Transverse colon (tissue), 4 donors: Measurements from ENCODE around the gene AK4. TPM values are rescaled to one million over a fixed set of nuclear protein-coding genes. Genes with fewer than 3 reads are reported as not detected.

ENCODE experiments used
- DNase-seq: peaks from one replicate; pipeline ENCODE4 v3.0.0-alpha.2; 2019
- H3K27ac ChIP-seq, 4 donors: fragments of 200-600 bp; sonication (generic); 2 replicates each; pipeline ENCODE4 v1.5.1; 2016 to 2018; ENCODE audit warnings: inconsistent platforms in 4 of 4
- H3K27me3 ChIP-seq: fragments of 200-600 bp; sonication (generic); 2 replicates; pipeline ENCODE4 v1.5.1; 2017; ENCODE audit warnings: inconsistent platforms
- H3K36me3 ChIP-seq, 4 donors: fragments of 200-600 bp; sonication (generic); 2 replicates each; pipeline ENCODE4 v1.5.1; 2017 to 2019; ENCODE audit warnings: inconsistent platforms in 4 of 4
- H3K4me1 ChIP-seq, 4 donors: fragments of 200-600 bp; sonication (generic); 2 replicates each; pipeline ENCODE4 v1.5.1; 2017 to 2020; ENCODE audit warnings: inconsistent platforms in 4 of 4
- H3K4me3 ChIP-seq, 4 donors: fragments of 200-600 bp; sonication (generic); 1 replicate in 1 of 4; 2 replicates in 3 of 4; pipeline versions ENCODE4 v1.5.1 to v1.6.1; 2017 to 2019; ENCODE audit warnings: inconsistent platforms in 4 of 4
- H3K9me3 ChIP-seq, 2 donors: fragments of 200-600 bp; sonication (generic); 2 replicates each; pipeline ENCODE4 v1.5.1; 2017 to 2019; ENCODE audit warnings: inconsistent platforms in 2 of 2
- CTCF ChIP-seq, 5 experiments: fragments of 200-600 bp in 3 of 5; fragments of 450-650 bp in 2 of 5; sonication (generic) in 3 of 5; IDR thresholded peaks; 1 replicate in 2 of 5; 2 replicates in 3 of 5; pipeline ENCODE4 v1.5.1; 2016 to 2017; ENCODE audit warnings: antibody characterized with exemption in 5 of 5, inconsistent platforms in 3 of 5, mild to moderate bottlenecking in 2 of 5, moderate library complexity in 1 of 5
- EP300 ChIP-seq: sonication (generic); formaldehyde crosslinking; IDR thresholded peaks from one replicate; pipeline ENCODE4 v1.6.1; 2017; ENCODE audit warnings: antibody characterized with exemption, low read depth
- POLR2A ChIP-seq: fragments of 450-650 bp; IDR thresholded peaks from one replicate; pipeline ENCODE4 v1.6.1; 2016; ENCODE audit warnings: antibody characterized with exemption, mild to moderate bottlenecking, moderate library complexity
- POLR2AphosphoS5 ChIP-seq, 3 donors: sonication (generic); formaldehyde crosslinking; IDR thresholded peaks; one replicate each; pipeline ENCODE4 v1.6.1; 2016; ENCODE audit warnings: antibody characterized with exemption in 3 of 3
- WGBS, 2 donors: methylation state at CpG; one replicate each; pipeline ENCODE4 v1.1.5; 2018; ENCODE audit warnings: low coverage in 1 of 2; 5-methylcytosine and 5-hydroxymethylcytosine counted together
- in situ Hi-C, 4 donors: fragments of 200-750 bp; cut with MboI; loops; one replicate each; pipeline versions ENCODE4 v1.15.0 to v1.15.1; 2017; ENCODE audit warnings: low sequenced_read_pairs in 3 of 4, low pct_ligation_motif_present in 1 of 4, low pct_unique_long_range_greater_than_20kb in 1 of 4
- intact Hi-C: fragments of 100-400 bp; cut with DNase I; formaldehyde crosslinking; loops from one replicate; pipeline ENCODE4 v1.15.1; 2023; ENCODE audit warnings: low total_unique reads
- total RNA-seq, 4 donors: library from RNA; depleted of rRNA; stranded (reverse); fragments of >200 nt; gene quantifications; one replicate each; pipeline ENCODE4 v1.1.0, GENCODE V29; 2016

Gene AK4
- total RNA-seq, 4 donors from 2014 or later, result 12.0 to 42.8 (median 36.1) TPM

- in situ Hi-C loops, result no loop called here
Measured at GRCh38 chr1:65197636-65198035, 49.6 kb downstream of the AK4 start.

GRCh38 chr1:65198096-65198495 lies 50.1 kb downstream of the AK4 start:
- TF ChIP-seq CTCF (IDR thresholded peaks at IDR 0.05), result no peak
- TF ChIP-seq EP300, result no peak
- no peak for TF ChIP-seq POLR2AphosphoS5 (IDR thresholded peaks at IDR 0.05)
- TF ChIP-seq POLR2A, result no peak
- WGBS, 2 donors, result 17 to 34% methylated on average over 1 of the region's 1 CpG
- in situ Hi-C loops (no loop called here), intact Hi-C loops (no loop called here)
- Histone ChIP-seq H3K36me3 (no peaks in the 10 kb centered on the region), H3K4me3 (no peak overlapping the region), H3K9me3 (no peaks in the 10 kb centered on the region), H3K27me3 (no peaks in the 10 kb centered on the region), H3K27ac (no peak overlapping the region), H3K4me1 (no peaks in the 10 kb centered on the region)
- DNase-seq, result no peak

More at GRCh38 chr1:65197636-65198035, 49.6 kb downstream of the AK4 start:
- 85 to 96% methylated on average over 4 of the region's 4 CpGs for WGBS, 2 donors
- H3K9me3 ChIP-seq, result no peaks in the 10 kb centered on the region
- no peak for DNase-seq
- no peak overlapping the region for H3K4me3 ChIP-seq
- intact Hi-C loops, result no loop called here
- TF ChIP-seq POLR2A, result no peak
- TF ChIP-seq POLR2AphosphoS5 (IDR thresholded peaks at IDR 0.05), result no peak
- no peak for TF ChIP-seq CTCF (IDR thresholded peaks at IDR 0.05)
- TF ChIP-seq EP300, result no peak
- no peaks in the 10 kb centered on the region for H3K36me3 ChIP-seq
- H3K27ac ChIP-seq, result no peak overlapping the region
- no peaks in the 10 kb centered on the region for H3K4me1 ChIP-seq
- no peaks in the 10 kb centered on the region for H3K27me3 ChIP-seq

- H3K4me3 ChIP-seq, result no peak overlapping the region
- no peaks in the 10 kb centered on the region for H3K36me3 ChIP-seq
- H3K9me3 ChIP-seq, result no peaks in the 10 kb centered on the region
- intact Hi-C loops, result no loop called here
- no peak overlapping the region for H3K27ac ChIP-seq
- TF ChIP-seq EP300, result no peak
- TF ChIP-seq CTCF (IDR thresholded peaks at IDR 0.05), result no peak
- no peak for TF ChIP-seq POLR2AphosphoS5 (IDR thresholded peaks at IDR 0.05)
- no peak for TF ChIP-seq POLR2A
- H3K27me3 ChIP-seq, result no peaks in the 10 kb centered on the region
- in situ Hi-C loops, result loop anchor here in 1 of 4 donors (25.0 kb wide), 2 partner anchors 138 to 338 kb away; no protein-coding TSS in a partner anchor
- no peaks in the 10 kb centered on the region for H3K4me1 ChIP-seq
- 100% methylated on average over 2 of the region's 2 CpGs; no CpG with 5 or more reads in 1 of the 2 donors for WGBS, 2 donors
- DNase-seq, result no peak
Measured at GRCh38 chr1:65200411-65200810, 52.4 kb downstream of the AK4 start.

- DNase-seq, result no peak
- Histone ChIP-seq H3K4me1 (no peaks in the 10 kb centered on the region), H3K36me3 (no peaks in the 10 kb centered on the region), H3K9me3 (no peaks in the 10 kb centered on the region), H3K27me3 (no peaks in the 10 kb centered on the region), H3K4me3 (no peak overlapping the region), H3K27ac (no peak overlapping the region)
- 83% methylated on average over 2 of the region's 2 CpGs; no CpG with 5 or more reads in 1 of the 2 donors for WGBS, 2 donors
- in situ Hi-C loops (loop anchor here in 1 of 4 donors (25.0 kb wide), 2 partner anchors 145 to 345 kb away; no protein-coding TSS in a partner anchor), intact Hi-C loops (no loop called here)
- TF ChIP-seq CTCF (IDR thresholded peaks at IDR 0.05), result no peak
- no peak for TF ChIP-seq POLR2A
- TF ChIP-seq EP300, result no peak
- no peak for TF ChIP-seq POLR2AphosphoS5 (IDR thresholded peaks at IDR 0.05)
Measured at GRCh38 chr1:65206836-65207235, 58.8 kb downstream of the AK4 start.
